Occipital lobe (tissue), 2 donors: Measurements from ENCODE around the gene SLC15A5. TPM values are rescaled to one million over a fixed set of nuclear protein-coding genes. Genes with fewer than 3 reads are reported as not detected.

Experiments
- DNase-seq: peaks from one replicate; lab custom pipeline; 2025; lab: John Stamatoyannopoulos, UW
- total RNA-seq: library from RNA; depleted of rRNA; stranded (reverse); fragments of >200 nt; gene quantifications from one replicate; pipeline ENCODE4 v1.2.3, GENCODE V29; 2014

SLC15A5 gene
- total RNA-seq, 1 donor from 2014 or later = not detected

- no peak for DNase-seq
Observed at GRCh38 chr12:16266085-16266484, 11.4 kb downstream of the SLC15A5 start.

- DNase-seq = no peak
Observed at GRCh38 chr12:16261944-16262475, 15.5 kb downstream of the SLC15A5 start.

GRCh38 chr12:16260206-16260605 lies 17.3 kb downstream of the SLC15A5 start:
- no peak for DNase-seq

GRCh38 chr12:16258963-16259362 lies 18.5 kb downstream of the SLC15A5 start:
- DNase-seq = no peak

- DNase-seq = no peak
Observed at GRCh38 chr12:16246264-16246663, 31.2 kb downstream of the SLC15A5 start.

- no peak for DNase-seq
Observed at GRCh38 chr12:16245209-16245608, 32.3 kb downstream of the SLC15A5 start.

GRCh38 chr12:16243487-16244412 lies 33.7 kb downstream of the SLC15A5 start:
- no peak for DNase-seq

GRCh38 chr12:16241346-16241745 lies 36.1 kb downstream of the SLC15A5 start:
- DNase-seq = no peak

- DNase-seq = no peak
Observed at GRCh38 chr12:16238661-16239060, 38.8 kb downstream of the SLC15A5 start.

- DNase-seq = no peak
Observed at GRCh38 chr12:16229676-16230075, 47.8 kb downstream of the SLC15A5 start.

- no peak for DNase-seq
Observed at GRCh38 chr12:16228067-16228466, 49.4 kb downstream of the SLC15A5 start.

- no peak for DNase-seq
Observed at GRCh38 chr12:16225692-16226091, 51.8 kb downstream of the SLC15A5 start.

GRCh38 chr12:16224196-16224595 lies 53.3 kb downstream of the SLC15A5 start:
- no peak for DNase-seq

- DNase-seq = no peak
Observed at GRCh38 chr12:16221776-16222175, 55.7 kb downstream of the SLC15A5 start.

- DNase-seq = no peak
Observed at GRCh38 chr12:16220120-16220519, 57.4 kb downstream of the SLC15A5 start.

- DNase-seq = no peak
Observed at GRCh38 chr12:16218934-16219751, 58.3 kb downstream of the SLC15A5 start.

GRCh38 chr12:16218234-16218633 lies 59.3 kb downstream of the SLC15A5 start:
- DNase-seq = no peak

GRCh38 chr12:16211731-16212130 lies 65.8 kb downstream of the SLC15A5 start:
- no peak for DNase-seq

- DNase-seq = no peak
Observed at GRCh38 chr12:16198884-16199283, 78.6 kb downstream of the SLC15A5 start.

GRCh38 chr12:16197600-16197999 lies 79.9 kb downstream of the SLC15A5 start:
- no peak for DNase-seq

GRCh38 chr12:16189849-16190248 lies 87.6 kb downstream of the SLC15A5 start:
- DNase-seq = no peak

GRCh38 chr12:16187660-16188059 lies 89.8 kb downstream of the SLC15A5 start:
- DNase-seq = no peak
